ENCODE results near the gene STPG1. TPM values are rescaled to one million over a fixed set of nuclear protein-coding genes. Genes with fewer than 3 reads are reported as not detected.

Gene STPG1
- total and polyA plus RNA-seq, 9 of the 15 experiments (the other 6 are each of a cell fraction or from before 2014, with no cell fraction given): 5.0 to 11.9 (median 8.3) TPM

DNA sequence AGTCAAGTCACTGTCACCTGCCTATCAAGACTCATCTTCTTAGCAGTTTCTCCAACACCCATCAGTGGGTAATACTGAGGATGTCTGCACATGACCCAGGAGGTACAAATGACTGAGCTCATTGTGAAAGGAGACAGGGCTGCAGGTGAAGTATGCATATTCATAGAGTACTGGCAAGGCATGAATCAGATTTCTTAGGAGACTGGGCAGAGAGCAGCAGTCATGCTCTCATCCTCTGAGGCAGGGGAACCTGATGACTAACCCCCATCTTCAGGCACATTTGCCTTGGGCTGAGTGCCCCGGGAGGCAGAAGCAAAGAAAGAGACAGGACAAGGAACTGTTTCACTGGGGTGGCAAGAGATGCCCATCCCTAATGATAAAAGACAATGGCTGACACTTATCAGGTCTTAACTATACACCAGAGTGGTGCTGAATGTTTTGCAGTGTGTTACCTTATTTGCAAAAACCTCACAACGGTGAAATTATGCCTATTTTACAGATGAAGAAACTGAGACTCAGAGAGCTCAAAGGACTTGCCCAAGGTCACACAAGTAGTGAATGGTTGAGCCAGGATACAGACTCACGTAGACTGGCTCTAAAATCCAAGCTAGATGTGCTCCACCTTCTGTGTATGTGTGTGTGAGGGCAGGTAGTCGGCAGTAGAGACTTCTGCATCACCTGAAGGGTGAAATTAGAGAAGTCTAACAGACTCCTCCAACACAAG lies 103.7 kb downstream of the STPG1 start (continued):
- TF ChIP-seq, protein P1, sequence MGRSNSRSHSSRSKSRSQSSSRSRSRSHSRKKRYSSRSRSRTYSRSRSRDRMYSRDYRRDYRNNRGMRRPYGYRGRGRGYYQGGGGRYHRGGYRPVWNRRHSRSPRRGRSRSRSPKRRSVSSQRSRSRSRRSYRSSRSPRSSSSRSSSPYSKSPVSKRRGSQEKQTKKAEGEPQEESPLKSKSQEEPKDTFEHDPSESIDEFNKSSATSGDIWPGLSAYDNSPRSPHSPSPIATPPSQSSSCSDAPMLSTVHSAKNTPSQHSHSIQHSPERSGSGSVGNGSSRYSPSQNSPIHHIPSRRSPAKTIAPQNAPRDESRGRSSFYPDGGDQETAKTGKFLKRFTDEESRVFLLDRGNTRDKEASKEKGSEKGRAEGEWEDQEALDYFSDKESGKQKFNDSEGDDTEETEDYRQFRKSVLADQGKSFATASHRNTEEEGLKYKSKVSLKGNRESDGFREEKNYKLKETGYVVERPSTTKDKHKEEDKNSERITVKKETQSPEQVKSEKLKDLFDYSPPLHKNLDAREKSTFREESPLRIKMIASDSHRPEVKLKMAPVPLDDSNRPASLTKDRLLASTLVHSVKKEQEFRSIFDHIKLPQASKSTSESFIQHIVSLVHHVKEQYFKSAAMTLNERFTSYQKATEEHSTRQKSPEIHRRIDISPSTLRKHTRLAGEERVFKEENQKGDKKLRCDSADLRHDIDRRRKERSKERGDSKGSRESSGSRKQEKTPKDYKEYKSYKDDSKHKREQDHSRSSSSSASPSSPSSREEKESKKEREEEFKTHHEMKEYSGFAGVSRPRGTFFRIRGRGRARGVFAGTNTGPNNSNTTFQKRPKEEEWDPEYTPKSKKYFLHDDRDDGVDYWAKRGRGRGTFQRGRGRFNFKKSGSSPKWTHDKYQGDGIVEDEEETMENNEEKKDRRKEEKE (IDR thresholded peaks at IDR 0.05; ENCODE audit: borderline replicate concordance in 1 of 2, control insufficient read depth in 1 of 2, low read depth in 2 of 2, low read length in 1 of 2): no peak
- TF ChIP-seq PCBP2 (IDR thresholded peaks at IDR 0.05; ENCODE audit: low read depth, low read length, poor library complexity, severe bottlenecking): no peak
- TF ChIP-seq TBL1XR1 (IDR thresholded peaks at IDR 0.05; ENCODE audit: low read length in 2 of 2): no peak
- TF ChIP-seq KLF1 (tag; IDR thresholded peaks at IDR 0.05): no peak
- no peak for TF ChIP-seq HDAC3 (IDR thresholded peaks at IDR 0.05; ENCODE audit: borderline replicate concordance, partially characterized antibody)
- no peak for TF ChIP-seq CBX1 (IDR thresholded peaks at IDR 0.05; ENCODE audit: low read depth)
- TF ChIP-seq YBX1 (IDR thresholded peaks at IDR 0.05): no peak
- TF ChIP-seq ZNF143 (CRISPR knock-in tag; IDR thresholded peaks at IDR 0.05): no peak
- TF ChIP-seq, protein P2, sequence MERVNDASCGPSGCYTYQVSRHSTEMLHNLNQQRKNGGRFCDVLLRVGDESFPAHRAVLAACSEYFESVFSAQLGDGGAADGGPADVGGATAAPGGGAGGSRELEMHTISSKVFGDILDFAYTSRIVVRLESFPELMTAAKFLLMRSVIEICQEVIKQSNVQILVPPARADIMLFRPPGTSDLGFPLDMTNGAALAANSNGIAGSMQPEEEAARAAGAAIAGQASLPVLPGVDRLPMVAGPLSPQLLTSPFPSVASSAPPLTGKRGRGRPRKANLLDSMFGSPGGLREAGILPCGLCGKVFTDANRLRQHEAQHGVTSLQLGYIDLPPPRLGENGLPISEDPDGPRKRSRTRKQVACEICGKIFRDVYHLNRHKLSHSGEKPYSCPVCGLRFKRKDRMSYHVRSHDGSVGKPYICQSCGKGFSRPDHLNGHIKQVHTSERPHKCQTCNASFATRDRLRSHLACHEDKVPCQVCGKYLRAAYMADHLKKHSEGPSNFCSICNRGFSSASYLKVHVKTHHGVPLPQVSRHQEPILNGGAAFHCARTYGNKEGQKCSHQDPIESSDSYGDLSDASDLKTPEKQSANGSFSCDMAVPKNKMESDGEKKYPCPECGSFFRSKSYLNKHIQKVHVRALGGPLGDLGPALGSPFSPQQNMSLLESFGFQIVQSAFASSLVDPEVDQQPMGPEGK (CRISPR knock-in tag; IDR thresholded peaks at IDR 0.05; ENCODE audit: borderline replicate concordance): no peak
- TF ChIP-seq, protein P3, sequence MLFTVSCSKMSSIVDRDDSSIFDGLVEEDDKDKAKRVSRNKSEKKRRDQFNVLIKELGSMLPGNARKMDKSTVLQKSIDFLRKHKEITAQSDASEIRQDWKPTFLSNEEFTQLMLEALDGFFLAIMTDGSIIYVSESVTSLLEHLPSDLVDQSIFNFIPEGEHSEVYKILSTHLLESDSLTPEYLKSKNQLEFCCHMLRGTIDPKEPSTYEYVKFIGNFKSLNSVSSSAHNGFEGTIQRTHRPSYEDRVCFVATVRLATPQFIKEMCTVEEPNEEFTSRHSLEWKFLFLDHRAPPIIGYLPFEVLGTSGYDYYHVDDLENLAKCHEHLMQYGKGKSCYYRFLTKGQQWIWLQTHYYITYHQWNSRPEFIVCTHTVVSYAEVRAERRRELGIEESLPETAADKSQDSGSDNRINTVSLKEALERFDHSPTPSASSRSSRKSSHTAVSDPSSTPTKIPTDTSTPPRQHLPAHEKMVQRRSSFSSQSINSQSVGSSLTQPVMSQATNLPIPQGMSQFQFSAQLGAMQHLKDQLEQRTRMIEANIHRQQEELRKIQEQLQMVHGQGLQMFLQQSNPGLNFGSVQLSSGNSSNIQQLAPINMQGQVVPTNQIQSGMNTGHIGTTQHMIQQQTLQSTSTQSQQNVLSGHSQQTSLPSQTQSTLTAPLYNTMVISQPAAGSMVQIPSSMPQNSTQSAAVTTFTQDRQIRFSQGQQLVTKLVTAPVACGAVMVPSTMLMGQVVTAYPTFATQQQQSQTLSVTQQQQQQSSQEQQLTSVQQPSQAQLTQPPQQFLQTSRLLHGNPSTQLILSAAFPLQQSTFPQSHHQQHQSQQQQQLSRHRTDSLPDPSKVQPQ (CRISPR knock-in tag; IDR thresholded peaks at IDR 0.05; ENCODE audit: borderline replicate concordance): no peak
- TF ChIP-seq SETDB1 (IDR thresholded peaks at IDR 0.05; ENCODE audit: low read length): no peak
- TF ChIP-seq, protein P4, sequence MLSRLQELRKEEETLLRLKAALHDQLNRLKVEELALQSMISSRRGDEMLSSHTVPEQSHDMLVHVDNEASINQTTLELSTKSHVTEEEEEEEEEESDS (CRISPR knock-in tag; IDR thresholded peaks at IDR 0.05): no peak
- TF ChIP-seq, protein P5, sequence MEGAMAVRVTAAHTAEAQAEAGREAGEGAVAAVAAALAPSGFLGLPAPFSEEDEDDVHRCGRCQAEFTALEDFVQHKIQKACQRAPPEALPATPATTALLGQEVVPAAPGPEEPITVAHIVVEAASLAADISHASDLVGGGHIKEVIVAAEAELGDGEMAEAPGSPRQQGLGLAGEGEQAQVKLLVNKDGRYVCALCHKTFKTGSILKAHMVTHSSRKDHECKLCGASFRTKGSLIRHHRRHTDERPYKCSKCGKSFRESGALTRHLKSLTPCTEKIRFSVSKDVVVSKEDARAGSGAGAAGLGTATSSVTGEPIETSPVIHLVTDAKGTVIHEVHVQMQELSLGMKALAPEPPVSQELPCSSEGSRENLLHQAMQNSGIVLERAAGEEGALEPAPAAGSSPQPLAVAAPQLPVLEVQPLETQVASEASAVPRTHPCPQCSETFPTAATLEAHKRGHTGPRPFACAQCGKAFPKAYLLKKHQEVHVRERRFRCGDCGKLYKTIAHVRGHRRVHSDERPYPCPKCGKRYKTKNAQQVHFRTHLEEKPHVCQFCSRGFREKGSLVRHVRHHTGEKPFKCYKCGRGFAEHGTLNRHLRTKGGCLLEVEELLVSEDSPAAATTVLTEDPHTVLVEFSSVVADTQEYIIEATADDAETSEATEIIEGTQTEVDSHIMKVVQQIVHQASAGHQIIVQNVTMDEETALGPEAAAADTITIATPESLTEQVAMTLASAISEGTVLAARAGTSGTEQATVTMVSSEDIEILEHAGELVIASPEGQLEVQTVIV (CRISPR knock-in tag; IDR thresholded peaks at IDR 0.05; ENCODE audit: borderline replicate concordance): no peak
